HCT116 (cell line): ENCODE results near the gene CALN1. TPM values are rescaled to one million over a fixed set of nuclear protein-coding genes. Genes with fewer than 3 reads are reported as not detected.

ENCODE experiments used
- ATAC-seq: fragments of 200-7000 bp; cut with Tn5 transposase; 2 replicates; pipeline ENCODE4 v1.9.1; 2020; ENCODE audit warnings: mild to moderate bottlenecking, moderate library complexity
- BruUV-seq: library from RNA; stranded (reverse); fragments of 400-500 nt; replicated peaks from 2 replicates; lab custom pipeline; 2021; lab: Mats Ljungman, UMichigan
- CTCF ChIA-PET: fragments of 300-600 bp; sonication (Branson Sonifier 250); formaldehyde crosslinking; loops from one replicate; lab custom pipeline; 2021; ENCODE audit warnings: antibody characterized with exemption; lab: Charles Lee
- POLR2A ChIA-PET: fragments of 300-600, 350-600 bp; sonication (Branson Sonifier 250); formaldehyde crosslinking; loops from one replicate; lab custom pipeline; 2021; ENCODE audit warnings: antibody characterized with exemption; lab: Charles Lee
- RAD21 ChIA-PET, 2 experiments: fragments of 300-600 bp; sonication (Branson Sonifier 250); formaldehyde crosslinking; loops; one replicate each; lab custom pipeline; 2023; ENCODE audit warnings: low total read pairs in 2 of 2; ENCODE audit not compliant: uncharacterized antibody in 2 of 2, unreplicated experiment in 2 of 2, low non-redundant PET in 1 of 2; lab: Charles Lee
- DNase-seq: peaks from one replicate; pipeline ENCODE4 v3.0.0-alpha.2; 2010; ENCODE audit warnings: low read depth, low spot score
- H2AFZ ChIP-seq: fragments of 200-600 bp; shearing (Covaris generic), sonication (generic); 2 replicates; pipeline ENCODE4 v1.6.1; 2017; ENCODE audit warnings: low read depth, mixed run types, mixed read lengths, antibody characterized with exemption, low read length; ENCODE audit not compliant: poor library complexity, severe bottlenecking
- H3K27ac ChIP-seq: 2 replicates; pipeline ENCODE4 v1.5.1; 2012; ENCODE audit warnings: low read depth, low read length
- H3K27me3 ChIP-seq: fragments of 200-600 bp; sonication (generic); 2 replicates; pipeline ENCODE4 v1.6.1; 2016; ENCODE audit warnings: mixed run types, low read length, mixed read lengths; ENCODE audit not compliant: insufficient read depth
- H3K36me3 ChIP-seq, 2 experiments: fragments of 200-500 bp in 1 of 2; fragments of 200-600 bp in 1 of 2; sonication (Bioruptor generic) in 1 of 2; sonication (generic) in 1 of 2; 2 replicates each; pipeline versions ENCODE4 v1.5.1 to v1.6.1; 2014 to 2016; ENCODE audit warnings: low read length in 2 of 2, inconsistent platforms in 1 of 2, mixed read lengths in 1 of 2, mixed run types in 1 of 2; ENCODE audit not compliant: insufficient read depth in 2 of 2, control insufficient read depth in 1 of 2
- H3K4me1 ChIP-seq, 2 experiments: fragments of 200-600 bp in 1 of 2; sonication (generic) in 1 of 2; 2 replicates each; pipeline versions ENCODE4 v1.5.1 to v1.6.1; 2012 to 2017; ENCODE audit warnings: low read length in 2 of 2, inconsistent platforms in 1 of 2, mild to moderate bottlenecking in 1 of 2, mixed read lengths in 1 of 2, mixed run types in 1 of 2, moderate library complexity in 1 of 2; ENCODE audit not compliant: insufficient read depth in 2 of 2, control insufficient read depth in 1 of 2
- H3K4me2 ChIP-seq: fragments of 200-600 bp; sonication (generic); 2 replicates; pipeline ENCODE4 v1.6.1; 2017; ENCODE audit warnings: mixed run types, low read length, mixed read lengths
- H3K4me3 ChIP-seq, 2 experiments: fragments of 200-600 bp in 1 of 2; sonication (generic) in 1 of 2; replicated peaks in 1 of 2; 2 replicates each; pipeline ENCODE4 v1.5.1; 2011 to 2016; ENCODE audit warnings: low read length in 2 of 2, control low read depth in 1 of 2, low read depth in 1 of 2, mild to moderate bottlenecking in 1 of 2, mixed read lengths in 1 of 2, mixed run types in 1 of 2
- H3K79me2 ChIP-seq: fragments of 200-600 bp; sonication (generic); 2 replicates; pipeline ENCODE4 v1.6.1; 2017; ENCODE audit warnings: mild to moderate bottlenecking, mixed run types, low read length, moderate library complexity, mixed read lengths; ENCODE audit not compliant: insufficient read depth
- H3K9ac ChIP-seq: fragments of 200-600 bp; sonication (generic); 2 replicates; pipeline ENCODE4 v1.6.1; 2016; ENCODE audit warnings: low read length, mixed read lengths
- H3K9me2 ChIP-seq: fragments of 200-600 bp; sonication (generic), shearing (Covaris generic); 2 replicates; pipeline ENCODE4 v1.6.1; 2017; ENCODE audit warnings: mixed run types, mild to moderate bottlenecking, moderate library complexity; ENCODE audit not compliant: insufficient read depth
- H3K9me3 ChIP-seq, 2 experiments: fragments of 200-500 bp in 1 of 2; fragments of 200-600 bp in 1 of 2; sonication (Bioruptor generic) in 1 of 2; sonication (generic) in 1 of 2; 2 replicates each; pipeline ENCODE4 v1.6.1; 2014 to 2017; ENCODE audit warnings: low read length in 2 of 2, mixed read lengths in 2 of 2, inconsistent platforms in 1 of 2, low read depth in 1 of 2, mild to moderate bottlenecking in 1 of 2, mixed run types in 1 of 2, moderate library complexity in 1 of 2; ENCODE audit not compliant: control insufficient read depth in 1 of 2, insufficient read depth in 1 of 2
- H4K20me1 ChIP-seq: fragments of 200-600 bp; sonication (generic), shearing (Covaris generic); 2 replicates; pipeline ENCODE4 v1.6.1; 2017; ENCODE audit warnings: mixed run types, mild to moderate bottlenecking, moderate library complexity; ENCODE audit not compliant: insufficient read depth
- CBX3 ChIP-seq: IDR thresholded peaks from 2 replicates; pipeline ENCODE4 v1.6.1; 2012; ENCODE audit warnings: low read depth
- CEBPB ChIP-seq: IDR thresholded peaks from 2 replicates; pipeline ENCODE4 v1.6.1; 2012; ENCODE audit warnings: low read depth
- CTCF ChIP-seq, 3 experiments: fragments of 200-600 bp in 1 of 3; sonication (generic) in 1 of 3; IDR thresholded peaks in 2 of 3; conservative IDR thresholded peaks in 1 of 3; 2 replicates each; pipeline ENCODE4 v1.5.1; 2012 to 2017; ENCODE audit warnings: low read depth in 2 of 3, low read length in 2 of 3, antibody characterized with exemption in 1 of 3, borderline replicate concordance in 1 of 3, control low read depth in 1 of 3, mild to moderate bottlenecking in 1 of 3, mixed read lengths in 1 of 3, mixed run types in 1 of 3, moderate library complexity in 1 of 3; ENCODE audit not compliant: insufficient read depth in 1 of 3
- EGR1 ChIP-seq: IDR thresholded peaks from 2 replicates; pipeline ENCODE4 v1.6.1; 2012; ENCODE audit warnings: low read depth
- ELF1 ChIP-seq: IDR thresholded peaks from 2 replicates; pipeline ENCODE4 v1.6.1; 2012; ENCODE audit warnings: low read depth, borderline replicate concordance
- EZH2phosphoT487 ChIP-seq: fragments of 200-600 bp; IDR thresholded peaks from 2 replicates; pipeline ENCODE4 v1.6.1; 2018; ENCODE audit warnings: antibody characterized with exemption, borderline replicate concordance
- FOSL1 ChIP-seq: IDR thresholded peaks from 2 replicates; pipeline ENCODE4 v1.6.1; 2012; ENCODE audit warnings: low read depth
- JUND ChIP-seq: IDR thresholded peaks from 2 replicates; pipeline ENCODE4 v1.6.1; 2012
- RAD21 ChIP-seq: IDR thresholded peaks from 2 replicates; pipeline ENCODE4 v1.6.1; 2012; ENCODE audit warnings: low read depth, mild to moderate bottlenecking
- SIN3A ChIP-seq: IDR thresholded peaks from 2 replicates; pipeline ENCODE4 v1.6.1; 2012; ENCODE audit warnings: low read depth
- SP1 ChIP-seq: IDR thresholded peaks from 2 replicates; pipeline ENCODE4 v1.6.1; 2012; ENCODE audit warnings: low read depth
- SRF ChIP-seq: IDR thresholded peaks from 2 replicates; pipeline ENCODE4 v1.6.1; 2012; ENCODE audit warnings: low read depth
- TCF7L2 ChIP-seq: IDR thresholded peaks from 2 replicates; pipeline ENCODE4 v1.7.0; 2011; ENCODE audit warnings: borderline replicate concordance, inconsistent platforms; ENCODE audit not compliant: insufficient read depth, insufficient read length; ENCODE audit errors: extremely low read depth
- ZFX ChIP-seq: fragments of 450-650 bp; IDR thresholded peaks from 2 replicates; pipeline ENCODE4 v1.6.1; 2017
- ZNF274 ChIP-seq: fragments of 200-500 bp; sonication (Bioruptor generic); IDR thresholded peaks from 2 replicates; pipeline ENCODE4 v1.6.1; 2014; ENCODE audit warnings: mild to moderate bottlenecking, low read depth, low read length, inconsistent platforms
- intact Hi-C: fragments of 100-400 bp; cut with micrococcal nuclease; formaldehyde crosslinking; loops from 2 replicates; pipeline ENCODE4 v1.10.0; 2022
- total RNA-seq: library from RNA; stranded (reverse); gene quantifications from one replicate; pipeline ENCODE4 v1.2.1, GENCODE V29; 2021; ENCODE audit not compliant: unreplicated experiment
- TF ChIP-seq, protein P1 (sequence below): IDR thresholded peaks from 2 replicates; pipeline ENCODE4 v1.6.1; 2012
- TF ChIP-seq, protein P2 (sequence below): IDR thresholded peaks from 2 replicates; pipeline ENCODE4 v1.6.1; 2012; ENCODE audit warnings: low read depth
- TF ChIP-seq, protein P3 (sequence below): IDR thresholded peaks from 2 replicates; pipeline ENCODE4 v1.6.1; 2012

Gene CALN1
- total RNA-seq, 1 experiment from 2014 or later, result 0.17 TPM

GRCh38 chr7:72244826-72245398, 167.2 kb downstream of the CALN1 start:
- Histone ChIP-seq H3K4me1 (no peaks in the 10 kb centered on the region), H3K9ac (no peak overlapping the region)
- RAD21 ChIA-PET, result no interaction called here
- intact Hi-C loops, result no loop called here
- ATAC-seq, result no peak
- no peak for TF ChIP-seq ELF1
- TF ChIP-seq EGR1, result no peak
- TF ChIP-seq, protein P1, sequence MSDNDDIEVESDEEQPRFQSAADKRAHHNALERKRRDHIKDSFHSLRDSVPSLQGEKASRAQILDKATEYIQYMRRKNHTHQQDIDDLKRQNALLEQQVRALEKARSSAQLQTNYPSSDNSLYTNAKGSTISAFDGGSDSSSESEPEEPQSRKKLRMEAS, result no peak
- no peak for TF ChIP-seq SRF
- TF ChIP-seq, protein P2, sequence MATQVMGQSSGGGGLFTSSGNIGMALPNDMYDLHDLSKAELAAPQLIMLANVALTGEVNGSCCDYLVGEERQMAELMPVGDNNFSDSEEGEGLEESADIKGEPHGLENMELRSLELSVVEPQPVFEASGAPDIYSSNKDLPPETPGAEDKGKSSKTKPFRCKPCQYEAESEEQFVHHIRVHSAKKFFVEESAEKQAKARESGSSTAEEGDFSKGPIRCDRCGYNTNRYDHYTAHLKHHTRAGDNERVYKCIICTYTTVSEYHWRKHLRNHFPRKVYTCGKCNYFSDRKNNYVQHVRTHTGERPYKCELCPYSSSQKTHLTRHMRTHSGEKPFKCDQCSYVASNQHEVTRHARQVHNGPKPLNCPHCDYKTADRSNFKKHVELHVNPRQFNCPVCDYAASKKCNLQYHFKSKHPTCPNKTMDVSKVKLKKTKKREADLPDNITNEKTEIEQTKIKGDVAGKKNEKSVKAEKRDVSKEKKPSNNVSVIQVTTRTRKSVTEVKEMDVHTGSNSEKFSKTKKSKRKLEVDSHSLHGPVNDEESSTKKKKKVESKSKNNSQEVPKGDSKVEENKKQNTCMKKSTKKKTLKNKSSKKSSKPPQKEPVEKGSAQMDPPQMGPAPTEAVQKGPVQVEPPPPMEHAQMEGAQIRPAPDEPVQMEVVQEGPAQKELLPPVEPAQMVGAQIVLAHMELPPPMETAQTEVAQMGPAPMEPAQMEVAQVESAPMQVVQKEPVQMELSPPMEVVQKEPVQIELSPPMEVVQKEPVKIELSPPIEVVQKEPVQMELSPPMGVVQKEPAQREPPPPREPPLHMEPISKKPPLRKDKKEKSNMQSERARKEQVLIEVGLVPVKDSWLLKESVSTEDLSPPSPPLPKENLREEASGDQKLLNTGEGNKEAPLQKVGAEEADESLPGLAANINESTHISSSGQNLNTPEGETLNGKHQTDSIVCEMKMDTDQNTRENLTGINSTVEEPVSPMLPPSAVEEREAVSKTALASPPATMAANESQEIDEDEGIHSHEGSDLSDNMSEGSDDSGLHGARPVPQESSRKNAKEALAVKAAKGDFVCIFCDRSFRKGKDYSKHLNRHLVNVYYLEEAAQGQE, result no peak
- TF ChIP-seq JUND, result no peak
- TF ChIP-seq, protein P3, sequence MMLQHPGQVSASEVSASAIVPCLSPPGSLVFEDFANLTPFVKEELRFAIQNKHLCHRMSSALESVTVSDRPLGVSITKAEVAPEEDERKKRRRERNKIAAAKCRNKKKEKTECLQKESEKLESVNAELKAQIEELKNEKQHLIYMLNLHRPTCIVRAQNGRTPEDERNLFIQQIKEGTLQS, result no peak
- no peak for TF ChIP-seq CEBPB
- TF ChIP-seq FOSL1, result no peak
- TF ChIP-seq SIN3A, result no peak
- TF ChIP-seq TCF7L2, result no peak
- no peak for TF ChIP-seq EZH2phosphoT487
- TF ChIP-seq CBX3, result no peak
- no peak for TF ChIP-seq RAD21
- no peak for TF ChIP-seq SP1
- no peak for TF ChIP-seq ZFX
- no peak for TF ChIP-seq ZNF274
- no peak for TF ChIP-seq CTCF (IDR thresholded peaks at IDR 0.05 in 2 of 3, conservative IDR thresholded peaks at IDR 0.05 in 1 of 3; ENCODE audit: borderline replicate concordance in 1 of 3, insufficient read depth in 1 of 3, low read depth in 2 of 3, low read length in 2 of 3)
- TF ChIP-seq, all 23 proteins: peak for 0
- no TSS peak for BruUV-seq
- Histone ChIP-seq H3K27me3 (no peaks in the 10 kb centered on the region), H3K4me2 (no peak overlapping the region), H2AFZ (no peak overlapping the region), H3K4me3 (no peak overlapping the region), H3K36me3 (no peaks in the 10 kb centered on the region), H3K27ac (no peak overlapping the region), H3K79me2 (no peaks in the 10 kb centered on the region), H4K20me1 (no peaks in the 10 kb centered on the region), H3K9me2 (no peaks in the 10 kb centered on the region), H3K9me3 (no peaks in the 10 kb centered on the region)
- POLR2A ChIA-PET, result interaction anchor here (0.6 kb wide), 1 partner anchor 240 kb away, joined by 4 read pairs; no protein-coding TSS in a partner anchor
- no peak for DNase-seq
- CTCF ChIA-PET, result no interaction called here
